Uterus (tissue), 4 donors: ENCODE measurements around the gene RASD2. TPM values are rescaled to one million over a fixed set of nuclear protein-coding genes. Genes with fewer than 3 reads are reported as not detected.
A peak's percentile ranks its signal among the peaks of the same experiment; 100 is the strongest.

ENCODE experiments used
- DNase-seq, 2 donors: peaks; one replicate each; pipeline ENCODE4 v3.0.0-alpha.2; 2019 to 2020
- H3K27ac ChIP-seq, 2 donors: fragments of 200-600 bp; sonication (generic); 1 replicate in 1 of 2; 2 replicates in 1 of 2; pipeline ENCODE4 v1.5.1; 2016 to 2018
- H3K27me3 ChIP-seq, 2 donors: fragments of 200-600 bp; sonication (generic); one replicate each; pipeline ENCODE4 v1.5.1; 2018 to 2019; ENCODE audit warnings: control low read depth in 1 of 2
- H3K36me3 ChIP-seq, 2 donors: fragments of 200-600 bp; sonication (generic); one replicate each; pipeline ENCODE4 v1.5.1; 2019; ENCODE audit warnings: control low read depth in 1 of 2
- H3K4me1 ChIP-seq, 2 donors: fragments of 200-600 bp; sonication (generic); one replicate each; pipeline ENCODE4 v1.5.1; 2018 to 2019; ENCODE audit warnings: control low read depth in 1 of 2
- H3K4me3 ChIP-seq, 2 donors: fragments of 200-600 bp; sonication (generic); 1 replicate in 1 of 2; 2 replicates in 1 of 2; pipeline ENCODE4 v1.5.1; 2018 to 2019; ENCODE audit warnings: mild to moderate bottlenecking in 1 of 2
- H3K9me3 ChIP-seq, 2 donors: fragments of 200-600 bp; sonication (generic); one replicate each; pipeline ENCODE4 v1.5.1; 2019; ENCODE audit warnings: control low read depth in 1 of 2
- CTCF ChIP-seq, 4 experiments: fragments of 200-600 bp in 2 of 4; fragments of 450-650 bp in 2 of 4; sonication (generic) in 2 of 4; IDR thresholded peaks; one replicate each; pipeline ENCODE4 v1.5.1; 2016 to 2019; ENCODE audit warnings: antibody characterized with exemption in 4 of 4, mild to moderate bottlenecking in 2 of 4, moderate library complexity in 1 of 4
- POLR2A ChIP-seq, 2 donors: fragments of 450-650 bp; IDR thresholded peaks; one replicate each; pipeline ENCODE4 v1.6.1; 2016; ENCODE audit warnings: antibody characterized with exemption in 2 of 2, mild to moderate bottlenecking in 1 of 2, moderate library complexity in 1 of 2
- intact Hi-C: fragments of 100-400 bp; cut with DNase I; formaldehyde crosslinking; loops from one replicate; pipeline ENCODE4 v1.15.1; 2023; ENCODE audit warnings: low total_unique reads
- total RNA-seq, 4 donors: library from RNA; depleted of rRNA in 3 of 4; stranded (reverse); fragments of >200 nt in 3 of 4; gene quantifications; one replicate each; pipeline versions ENCODE4 v1.1.0 to v1.2.4, GENCODE V29; 2014 to 2023
- donor health status: DM: yes; HTN: yes; CAD: no.

The RASD2 gene
- total RNA-seq, 4 donors from 2014 or later: 4.9 to 10.7 TPM; not detected in 2

DNA sequence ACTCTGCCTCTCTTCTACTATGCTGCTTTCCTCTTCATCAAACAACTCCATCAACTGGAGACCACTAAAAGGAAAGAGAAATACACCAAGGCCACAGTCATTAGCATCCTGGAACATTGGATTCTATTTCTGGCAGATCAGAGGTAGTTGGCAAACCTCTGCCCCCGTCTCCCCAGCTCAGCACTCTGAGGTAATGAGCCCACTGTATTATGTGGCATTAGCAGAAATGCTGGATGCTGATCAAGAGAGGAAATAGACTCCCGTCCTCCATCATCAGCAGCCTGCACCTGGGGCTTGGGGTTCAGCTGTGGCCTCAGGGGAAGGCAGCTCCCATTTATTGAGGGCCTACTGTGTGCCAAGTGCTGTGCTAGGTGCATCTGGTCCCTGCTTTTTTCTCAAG lies 9.0 kb upstream of the RASD2 start:
- DNase-seq: no peak
- TF ChIP-seq POLR2A (IDR thresholded peaks at IDR 0.05): no peak
- Histone ChIP-seq H3K4me1 (no peaks in the 10 kb centered on the region), H3K27ac (no peak overlapping the region), H3K27me3 (no peaks in the 10 kb centered on the region), H3K4me3 (no peak overlapping the region), H3K36me3 (no peaks in the 10 kb centered on the region), H3K9me3 (no peaks in the 10 kb centered on the region)
- intact Hi-C loops: no loop called here

DNA sequence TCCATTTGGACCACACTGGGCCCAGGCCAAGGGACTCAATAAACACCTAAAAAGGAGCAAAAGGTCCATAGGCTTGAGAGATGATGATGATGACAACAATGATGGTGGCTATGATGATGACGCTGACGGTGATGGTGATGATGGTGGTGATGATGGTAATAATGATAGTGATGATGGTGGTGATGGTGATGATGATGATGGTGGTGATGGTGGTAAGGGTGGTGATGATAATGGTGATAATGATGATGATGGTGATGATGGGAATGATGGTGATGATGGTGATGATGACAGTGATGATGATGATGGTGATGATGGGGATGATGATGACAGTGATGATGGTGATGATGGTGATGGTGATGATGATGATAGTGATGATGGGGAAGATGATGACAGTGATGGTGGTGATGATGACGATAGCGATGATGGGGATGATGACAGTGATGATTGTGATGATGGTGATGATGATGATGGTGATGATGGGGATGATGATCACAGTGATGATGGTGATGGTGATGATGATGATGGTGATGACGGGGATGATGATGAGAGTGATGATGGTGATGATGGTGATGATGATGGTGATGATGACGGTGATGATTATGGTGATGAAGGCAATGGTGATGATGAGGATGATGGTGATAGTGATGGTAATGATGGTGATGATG lies 7.1 kb upstream of the RASD2 start:
- Histone ChIP-seq H3K4me3 (no peak overlapping the region), H3K27ac (no peak overlapping the region), H3K9me3 (no peaks in the 10 kb centered on the region), H3K27me3 (no peaks in the 10 kb centered on the region), H3K36me3 (no peaks in the 10 kb centered on the region), H3K4me1 (no peaks in the 10 kb centered on the region)
- no peak for DNase-seq
- intact Hi-C loops: no loop called here
- no peak for TF ChIP-seq POLR2A (IDR thresholded peaks at IDR 0.05)
- no peak for TF ChIP-seq CTCF (IDR thresholded peaks at IDR 0.05)

- no peaks in the 10 kb centered on the region for H3K27me3 ChIP-seq
- DNase-seq: no peak
- H3K9me3 ChIP-seq: no peaks in the 10 kb centered on the region
- no peak overlapping the region for H3K4me3 ChIP-seq
- intact Hi-C loops: no loop called here
- no peak for TF ChIP-seq POLR2A (IDR thresholded peaks at IDR 0.05)
- no peak for TF ChIP-seq CTCF (IDR thresholded peaks at IDR 0.05)
- H3K27ac ChIP-seq: no peak overlapping the region
- H3K4me1 ChIP-seq: no peaks in the 10 kb centered on the region
- H3K36me3 ChIP-seq: no peaks in the 10 kb centered on the region
Measured at GRCh38 chr22:35534091-35534490, 6.5 kb upstream of the RASD2 start.

DNA sequence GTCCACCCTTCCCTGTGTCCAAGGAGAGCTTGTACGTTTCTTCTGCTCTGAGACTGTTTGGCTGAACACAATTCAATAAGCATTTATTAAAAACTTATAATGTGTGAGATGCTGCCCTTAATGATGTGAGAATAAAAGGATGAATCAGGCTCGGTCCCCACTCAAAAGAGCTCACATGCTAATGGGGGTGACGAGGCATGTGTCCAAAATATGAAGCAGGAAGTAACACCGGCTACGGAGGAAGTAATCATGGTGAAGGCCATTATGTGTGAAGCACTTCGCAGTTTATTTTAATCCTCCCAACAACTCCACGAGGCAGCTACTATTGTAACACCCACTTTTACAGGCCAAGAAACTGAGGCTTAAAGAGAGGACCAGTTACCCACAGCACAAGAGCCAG lies 3.4 kb upstream of the RASD2 start:
- H3K27me3 ChIP-seq: no peaks in the 10 kb centered on the region
- H3K36me3 ChIP-seq: no peaks in the 10 kb centered on the region
- no peak for DNase-seq
- no peaks in the 10 kb centered on the region for H3K9me3 ChIP-seq
- intact Hi-C loops: no loop called here
- TF ChIP-seq POLR2A (IDR thresholded peaks at IDR 0.05) (no peak), CTCF (IDR thresholded peaks at IDR 0.05) (no peak)
- peaks cover 0 to 6% of the 10 kb centered on the region in 2 donors for H3K4me1 ChIP-seq
- H3K27ac ChIP-seq: no peak overlapping the region
- H3K4me3 ChIP-seq: no peak overlapping the region

DNA sequence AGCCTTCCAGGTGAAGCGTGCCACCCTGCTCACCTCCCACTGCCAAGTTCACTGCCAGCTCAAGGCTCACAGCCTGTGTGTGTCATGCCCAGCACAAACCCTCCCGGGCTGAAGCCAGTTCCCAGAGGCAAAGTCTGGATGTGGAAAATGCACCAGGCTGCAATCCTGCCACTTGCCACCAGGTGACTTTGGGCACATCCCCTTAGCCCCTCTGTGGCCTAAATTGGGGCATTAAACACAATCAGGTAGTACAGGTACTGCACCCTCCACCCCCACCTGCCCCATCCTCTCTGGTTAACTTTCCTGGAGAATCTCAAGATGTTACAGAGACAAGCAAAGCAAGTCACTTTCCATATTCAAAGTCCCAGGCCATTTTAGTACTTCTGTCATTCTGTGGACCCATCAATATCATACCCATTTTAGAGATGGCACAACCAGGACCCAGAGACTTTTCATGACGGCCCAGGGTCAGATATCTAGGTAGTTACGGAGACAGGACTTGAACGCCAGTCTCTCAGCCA lies 1.8 kb upstream of the RASD2 start:
- Histone ChIP-seq H3K27ac (peak overlapping the region in 1 of 2 donors; percentile 82), H3K27me3 (no peaks in the 10 kb centered on the region), H3K36me3 (no peaks in the 10 kb centered on the region), H3K9me3 (no peaks in the 10 kb centered on the region), H3K4me1 (peaks cover 0 to 8% of the 10 kb centered on the region in 2 donors), H3K4me3 (no peak overlapping the region)
- intact Hi-C loops: no loop called here
- no peak for DNase-seq
- TF ChIP-seq POLR2A (IDR thresholded peaks at IDR 0.05): no peak
- peak in 3 of 4 experiments; percentile 22 to 41 (median 25) for TF ChIP-seq CTCF (IDR thresholded peaks at IDR 0.05)
